ENCODE data around the gene ATP1B1. TPM values are rescaled to one million over a fixed set of nuclear protein-coding genes. Genes with fewer than 3 reads are reported as not detected.

ATP1B1 gene
- total RNA-seq, 1 experiment from 2014 or later = 44.4 TPM

- H3K4me1 ChIP-seq (ENCODE audit: insufficient read depth, low read length) = no peaks in the 10 kb centered on the region
- no peak overlapping the region for H3K4me3 Mint-ChIP-seq
- no peak overlapping the region for H3K4me2 ChIP-seq (ENCODE audit: insufficient read depth, insufficient read length, low read length)
- no peak overlapping the region for H2AK5ac ChIP-seq (ENCODE audit: insufficient read length, low read length)
- H3K4ac ChIP-seq (ENCODE audit: low read depth, low read length) = no peak overlapping the region
- H3K4me1 Mint-ChIP-seq = peaks cover 4 to 6% of the 10 kb centered on the region in 2 experiments
- DNase-seq = no peak
- no peak overlapping the region for H3K18ac ChIP-seq (ENCODE audit: insufficient read length, low read depth, low read length)
- no peak overlapping the region for H4K5ac ChIP-seq (ENCODE audit: insufficient read length, low read depth, low read length)
- H3K9me3 ChIP-seq (ENCODE audit: control insufficient read depth, low read depth, low read length) = no peaks in the 10 kb centered on the region
- H2BK5ac ChIP-seq (ENCODE audit: insufficient read length, low read length) = no peak overlapping the region
- no CpG with 5 or more reads among the region's 4 CpGs for WGBS (ENCODE audit: extremely low coverage, insufficient read length, low lambda C conversion rate)
- H3K27me3 Mint-ChIP-seq (ENCODE audit: low read depth) = no peaks in the 10 kb centered on the region
- H3K56ac ChIP-seq (ENCODE audit: insufficient read length, low read depth, low read length) = no peak overlapping the region
- H3K36me3 Mint-ChIP-seq (ENCODE audit: insufficient read depth in 1 of 3, low read depth in 3 of 3) = no peaks in the 10 kb centered on the region
- no peak overlapping the region for H3K14ac ChIP-seq (ENCODE audit: insufficient read depth, low read length)
- H2BK12ac ChIP-seq (ENCODE audit: insufficient read length, low read depth, low read length) = no peak overlapping the region
- H3K79me1 ChIP-seq (ENCODE audit: insufficient read depth, low read depth, low read length, poor library complexity, severe bottlenecking) = no peaks in the 10 kb centered on the region
- H2BK20ac ChIP-seq (ENCODE audit: low read depth, low read length, poor library complexity, severe bottlenecking) = no peak overlapping the region
- H3K9me3 Mint-ChIP-seq = no peaks in the 10 kb centered on the region
- H4K91ac ChIP-seq (ENCODE audit: insufficient read length, low read depth, low read length) = no peak overlapping the region
- no peak overlapping the region for H3K23ac ChIP-seq (ENCODE audit: insufficient read length, low read depth, low read length)
- no peak overlapping the region for H3K27ac ChIP-seq (ENCODE audit: insufficient read length, low read depth, low read length)
- no peak for TF ChIP-seq CTCF (conservative IDR thresholded peaks at IDR 0.05)
- H3K79me2 ChIP-seq (ENCODE audit: insufficient read depth, low read length) = no peaks in the 10 kb centered on the region
- no peaks in the 10 kb centered on the region for H3K23me2 ChIP-seq (ENCODE audit: insufficient read length, low read depth, low read length, poor library complexity, severe bottlenecking)
- H4K20me1 ChIP-seq (ENCODE audit: control insufficient read depth, insufficient read depth, insufficient read length) = no peaks in the 10 kb centered on the region
- no peak overlapping the region for H3K27ac Mint-ChIP-seq
- H3K27me3 ChIP-seq (ENCODE audit: insufficient read depth, low read length) = no peaks in the 10 kb centered on the region
- no peak overlapping the region for H2BK120ac ChIP-seq (ENCODE audit: low read depth, low read length, poor library complexity, severe bottlenecking)
- no peak overlapping the region for H4K8ac ChIP-seq (replicated peaks; ENCODE audit: insufficient read length, low read depth, low read length)
- no peak overlapping the region for H2BK15ac ChIP-seq (ENCODE audit: low read depth, low read length)
- H2AFZ ChIP-seq (ENCODE audit: low read length) = no peak overlapping the region
- H3K9ac ChIP-seq (ENCODE audit: extremely low read depth, insufficient read length, low read length) = no peak overlapping the region
- H3T11ph ChIP-seq (ENCODE audit: low read length) = no peak overlapping the region
Observed at GRCh38 chr1:169094897-169095569, 11.5 kb upstream of the ATP1B1 start.

Measured in H9 (cell line).